ENCODE measurements around the gene GPA33.

GPA33 gene

DNA sequence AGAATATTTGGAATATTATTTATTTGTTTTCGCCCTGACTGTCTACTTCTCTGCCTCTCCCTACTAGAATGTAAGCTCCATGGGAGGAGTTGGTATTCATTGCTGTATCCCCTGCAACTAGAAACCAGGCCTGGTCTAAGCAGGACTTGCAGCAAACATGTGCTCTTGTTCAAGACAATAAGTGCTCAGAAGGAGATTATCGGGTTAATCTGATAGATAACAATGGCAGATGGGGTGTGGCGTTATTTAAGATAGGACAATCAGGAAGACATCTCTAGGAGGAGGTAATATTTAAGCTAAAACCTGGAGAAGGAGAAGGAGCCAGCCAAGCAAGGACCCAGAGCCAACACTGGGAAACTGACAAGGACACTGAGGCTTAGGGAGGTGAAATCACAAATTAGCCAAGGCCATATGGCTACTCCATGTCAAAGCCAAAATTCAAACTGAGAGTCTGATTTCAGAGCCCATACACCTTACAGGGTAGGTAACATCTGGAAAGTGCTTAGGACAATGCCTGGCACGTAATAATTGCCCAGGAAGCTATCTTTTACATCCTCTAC is 45.2 kb upstream of the GPA33 start:
- H3K4me3 ChIP-seq (ENCODE audit: low read depth, low read length), result no peak overlapping the region
- DNase-seq (ENCODE audit: low read depth), result no peak
- TF ChIP-seq, protein P1, sequence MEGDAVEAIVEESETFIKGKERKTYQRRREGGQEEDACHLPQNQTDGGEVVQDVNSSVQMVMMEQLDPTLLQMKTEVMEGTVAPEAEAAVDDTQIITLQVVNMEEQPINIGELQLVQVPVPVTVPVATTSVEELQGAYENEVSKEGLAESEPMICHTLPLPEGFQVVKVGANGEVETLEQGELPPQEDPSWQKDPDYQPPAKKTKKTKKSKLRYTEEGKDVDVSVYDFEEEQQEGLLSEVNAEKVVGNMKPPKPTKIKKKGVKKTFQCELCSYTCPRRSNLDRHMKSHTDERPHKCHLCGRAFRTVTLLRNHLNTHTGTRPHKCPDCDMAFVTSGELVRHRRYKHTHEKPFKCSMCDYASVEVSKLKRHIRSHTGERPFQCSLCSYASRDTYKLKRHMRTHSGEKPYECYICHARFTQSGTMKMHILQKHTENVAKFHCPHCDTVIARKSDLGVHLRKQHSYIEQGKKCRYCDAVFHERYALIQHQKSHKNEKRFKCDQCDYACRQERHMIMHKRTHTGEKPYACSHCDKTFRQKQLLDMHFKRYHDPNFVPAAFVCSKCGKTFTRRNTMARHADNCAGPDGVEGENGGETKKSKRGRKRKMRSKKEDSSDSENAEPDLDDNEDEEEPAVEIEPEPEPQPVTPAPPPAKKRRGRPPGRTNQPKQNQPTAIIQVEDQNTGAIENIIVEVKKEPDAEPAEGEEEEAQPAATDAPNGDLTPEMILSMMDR (IDR thresholded peaks at IDR 0.05; ENCODE audit: control insufficient read depth, extremely low read depth, insufficient read depth), result no peak

DNA sequence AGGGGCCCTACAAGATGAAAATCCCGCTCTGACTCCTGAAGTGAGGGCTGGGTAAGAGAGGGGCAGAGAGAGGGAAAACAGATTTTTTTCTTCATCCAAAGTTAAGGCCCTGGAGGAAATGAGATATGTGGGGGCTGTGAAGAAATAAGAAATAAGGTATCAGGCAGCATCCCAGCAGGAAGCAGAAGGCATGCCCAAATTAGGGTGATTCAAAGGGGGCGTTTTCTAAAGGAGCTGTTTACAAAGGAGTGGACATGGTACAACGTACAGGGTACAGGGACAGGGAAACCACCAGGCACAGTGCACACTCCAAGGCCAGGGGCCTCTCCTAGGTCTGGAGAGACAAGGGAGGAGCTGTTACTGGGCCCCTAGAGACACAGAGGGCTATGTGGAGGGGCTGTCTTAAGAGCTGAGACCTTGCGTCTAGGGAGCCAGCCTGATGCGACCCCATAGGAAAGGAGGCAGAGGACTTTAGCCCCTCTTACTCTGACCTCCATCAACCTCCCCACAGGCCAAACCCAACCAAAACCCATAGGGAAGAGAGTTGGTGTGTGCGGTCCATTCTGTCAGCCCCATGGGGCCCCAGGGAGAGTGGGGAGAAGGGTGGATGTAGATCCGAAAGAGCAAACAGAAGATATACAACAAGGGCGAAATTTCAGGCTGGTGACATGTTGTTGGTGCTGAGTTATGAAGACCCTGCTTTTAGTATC is 42.3 kb upstream of the GPA33 start:
- no peak for DNase-seq (ENCODE audit: low read depth)
- TF ChIP-seq, protein P1 (IDR thresholded peaks at IDR 0.05; ENCODE audit: control insufficient read depth, extremely low read depth, insufficient read depth), result no peak
- no peak overlapping the region for H3K4me3 ChIP-seq (ENCODE audit: low read depth, low read length)

DNA sequence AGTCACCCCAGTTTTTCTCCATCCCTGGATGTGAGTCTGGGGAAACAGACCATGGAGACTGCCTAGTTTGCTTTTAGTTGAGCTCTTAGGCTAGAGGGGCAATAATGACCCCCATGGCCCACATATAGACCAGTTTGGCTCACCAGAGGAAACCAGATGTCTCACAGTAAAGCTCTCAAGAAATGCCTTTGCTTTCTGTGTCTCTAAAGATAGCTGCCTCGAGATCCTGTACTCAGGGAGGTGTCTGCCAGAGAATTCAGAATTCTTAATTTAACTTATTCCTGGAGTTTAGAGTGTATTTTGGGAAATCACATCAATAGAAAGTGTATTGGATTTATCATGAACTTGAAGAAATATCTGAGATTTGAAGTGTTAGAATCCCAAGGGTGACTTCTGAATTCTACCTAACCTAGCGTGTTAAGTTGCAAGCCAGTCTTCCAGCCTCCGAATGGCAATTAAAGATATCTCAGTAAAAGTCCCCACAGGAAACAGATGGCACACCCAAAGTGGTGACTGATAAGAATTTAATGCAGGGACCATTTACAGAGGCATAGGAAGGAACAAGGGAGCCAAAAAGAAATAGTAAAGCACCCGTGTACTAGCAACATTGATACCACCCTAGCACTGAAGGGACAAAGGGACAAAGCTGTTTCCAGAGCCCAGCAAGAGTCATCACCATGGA is 40.8 kb upstream of the GPA33 start:
- no peak overlapping the region for H3K4me3 ChIP-seq (ENCODE audit: low read depth, low read length)
- no peak for DNase-seq (ENCODE audit: low read depth)
- TF ChIP-seq, protein P1 (IDR thresholded peaks at IDR 0.05; ENCODE audit: control insufficient read depth, extremely low read depth, insufficient read depth), result no peak

DNA sequence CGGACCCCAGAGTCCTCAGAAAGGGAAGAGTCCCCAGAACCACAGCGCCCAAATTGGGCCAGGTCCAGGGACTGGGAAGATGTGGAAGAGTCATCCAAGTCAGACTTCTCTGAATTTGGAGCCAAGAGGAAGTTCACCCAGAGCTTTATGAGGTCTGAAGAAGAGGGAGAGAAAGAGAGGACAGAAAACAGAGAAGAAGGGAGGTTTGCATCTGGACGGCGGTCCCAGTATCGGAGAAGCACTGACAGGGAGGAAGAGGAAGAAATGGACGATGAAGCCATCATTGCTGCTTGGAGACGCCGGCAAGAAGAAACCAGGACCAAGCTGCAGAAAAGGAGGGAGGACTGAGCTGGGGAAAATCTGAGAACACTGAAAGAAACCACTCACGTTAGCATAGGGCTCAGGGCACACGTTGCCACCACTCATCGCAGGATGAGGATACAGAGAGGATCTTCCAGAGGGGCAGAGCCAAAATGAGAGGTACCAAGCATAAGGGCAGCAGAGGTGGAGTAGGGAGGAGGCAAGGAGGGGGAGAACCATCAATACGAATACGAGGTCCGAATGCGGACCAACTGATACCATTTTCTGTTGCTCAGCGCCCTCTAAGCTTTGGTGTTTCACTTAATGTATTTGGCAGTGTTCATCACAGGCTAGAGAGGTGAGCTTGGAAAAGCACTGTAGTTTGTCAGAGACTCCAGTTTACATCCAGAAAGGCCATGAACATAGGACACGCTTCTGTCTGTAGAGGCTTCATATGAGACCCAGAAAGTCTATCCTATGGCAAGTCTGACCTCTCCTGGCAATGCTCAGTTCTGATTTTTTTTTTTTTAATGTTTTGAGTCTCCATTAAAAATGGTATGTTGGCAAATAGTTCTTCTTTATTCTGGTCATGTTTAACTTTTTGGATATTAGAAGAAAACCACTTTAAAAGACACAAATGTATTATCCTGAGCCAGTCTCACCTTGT is 38.4 kb upstream of the GPA33 start:
- TF ChIP-seq, protein P1 (IDR thresholded peaks at IDR 0.05; ENCODE audit: control insufficient read depth, extremely low read depth, insufficient read depth), result no peak
- no peak overlapping the region for H3K4me3 ChIP-seq (ENCODE audit: low read depth, low read length)
- DNase-seq (ENCODE audit: low read depth), result no peak

DNA sequence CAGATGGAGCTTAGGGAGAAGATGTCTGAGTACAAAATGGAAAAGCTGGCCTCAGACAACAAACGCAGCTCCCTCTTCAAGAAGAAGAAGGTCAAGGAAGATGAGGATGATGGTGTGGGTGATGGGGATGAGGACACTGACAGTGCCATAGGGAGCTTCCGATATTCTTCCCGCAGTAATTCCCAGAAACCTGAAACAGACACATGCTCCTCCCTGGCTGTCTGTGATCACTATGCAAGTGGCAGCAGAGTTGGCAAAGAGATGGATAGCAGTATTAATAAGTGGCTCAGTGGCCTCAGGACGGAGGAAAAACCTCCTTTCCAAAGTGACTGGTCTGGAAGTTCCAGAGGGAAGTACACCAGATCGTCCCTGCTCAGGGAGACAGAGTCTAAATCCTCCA is 37.5 kb upstream of the GPA33 start:
- H3K4me3 ChIP-seq (ENCODE audit: low read depth, low read length), result no peak overlapping the region
- DNase-seq (ENCODE audit: low read depth), result no peak
- TF ChIP-seq, protein P1 (IDR thresholded peaks at IDR 0.05; ENCODE audit: control insufficient read depth, extremely low read depth, insufficient read depth), result no peak

DNA sequence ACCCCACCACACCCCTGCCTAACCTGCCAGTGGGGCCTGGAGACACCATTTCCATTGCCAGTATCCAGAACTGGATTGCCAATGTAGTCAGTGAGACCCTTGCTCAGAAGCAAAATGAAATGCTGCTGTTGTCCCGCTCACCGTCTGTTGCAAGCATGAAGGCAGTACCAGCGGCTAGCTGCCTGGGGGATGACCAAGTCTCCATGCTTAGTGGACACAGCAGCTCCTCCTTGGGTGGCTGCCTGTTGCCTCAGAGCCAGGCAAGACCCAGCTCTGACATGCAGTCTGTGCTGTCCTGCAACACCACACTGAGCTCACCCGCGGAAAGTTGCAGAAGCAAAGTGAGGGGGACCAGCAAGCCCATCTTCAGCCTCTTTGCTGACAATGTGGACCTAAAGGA is 37.1 kb upstream of the GPA33 start:
- no peak for DNase-seq (ENCODE audit: low read depth)
- H3K4me3 ChIP-seq (ENCODE audit: low read depth, low read length), result no peak overlapping the region
- TF ChIP-seq, protein P1 (IDR thresholded peaks at IDR 0.05; ENCODE audit: control insufficient read depth, extremely low read depth, insufficient read depth), result no peak

Data from LNCaP clone FGC (cell line).